A172 (cell line): ENCODE measurements around the gene SESN3. TPM values are rescaled to one million over a fixed set of nuclear protein-coding genes. Genes with fewer than 3 reads are reported as not detected.

Experiments
- DNase-seq: peaks from one replicate; pipeline ENCODE4 v3.0.0-alpha.2; 2015; ENCODE audit warnings: low spot score
- total RNA-seq: library from RNA; depleted of rRNA; stranded (reverse); fragments of >200 nt; shearing (Covaris generic); gene quantifications from 2 replicates; pipeline ENCODE4 v1.2.3, GENCODE V29; 2014; rRNA removed

Gene SESN3
- total RNA-seq, 1 experiment from 2014 or later = not detected

- no peak for DNase-seq
These were observed 107.4 kb downstream of the SESN3 start for GRCh38 chr11:95123556-95123955.

- DNase-seq = no peak
These were observed 109.3 kb downstream of the SESN3 start for GRCh38 chr11:95121698-95122097.

- DNase-seq = no peak
These were observed 111.5 kb downstream of the SESN3 start for GRCh38 chr11:95119361-95120060.

GRCh38 chr11:95115597-95115996, 115.4 kb downstream of the SESN3 start:
- no peak for DNase-seq

Other genes starting within 250 kb of the SESN3 start
- gene KDM4E, start 205.9 kb downstream of the SESN3 start, total RNA-seq = not detected in 2 replicates
- gene KDM4F, start 181.8 kb downstream of the SESN3 start, total RNA-seq = not detected in 2 replicates
- gene SRSF8, start 164.3 kb downstream of the SESN3 start, total RNA-seq = 0.24 and 0.41 TPM in 2 replicates
- gene ENDOD1, start 141.4 kb downstream of the SESN3 start, total RNA-seq = 0.83 and 0.96 TPM in 2 replicates